ENCODE results near the gene NDC1.
"Not testable (repeated sequence)": the region's sequence is repeated elsewhere in the genome, so short reads cannot be mapped to it uniquely, and the experiment has no call there.

Gene NDC1

GRCh38 chr1:53763461-53763860, 74.6 kb downstream of the NDC1 start:
- Histone ChIP-seq H3K9ac (ENCODE audit: low read length) (no peak overlapping the region), H3K4me1 (ENCODE audit: insufficient read depth, low read length) (no peaks in the 10 kb centered on the region), H3K36me3 (ENCODE audit: insufficient read depth, low read length) (no peaks in the 10 kb centered on the region), H3K9me3 (ENCODE audit: low read length) (no peaks in the 10 kb centered on the region), H3K27ac (ENCODE audit: low read depth, low read length) (no peak overlapping the region), H3K4me3 (ENCODE audit: low read depth in 1 of 2, low read length in 2 of 2) (no peak overlapping the region), H3K27me3 (ENCODE audit: control insufficient read depth in 1 of 2, insufficient read depth in 2 of 2, low read length in 2 of 2) (no peaks in the 10 kb centered on the region)

DNA sequence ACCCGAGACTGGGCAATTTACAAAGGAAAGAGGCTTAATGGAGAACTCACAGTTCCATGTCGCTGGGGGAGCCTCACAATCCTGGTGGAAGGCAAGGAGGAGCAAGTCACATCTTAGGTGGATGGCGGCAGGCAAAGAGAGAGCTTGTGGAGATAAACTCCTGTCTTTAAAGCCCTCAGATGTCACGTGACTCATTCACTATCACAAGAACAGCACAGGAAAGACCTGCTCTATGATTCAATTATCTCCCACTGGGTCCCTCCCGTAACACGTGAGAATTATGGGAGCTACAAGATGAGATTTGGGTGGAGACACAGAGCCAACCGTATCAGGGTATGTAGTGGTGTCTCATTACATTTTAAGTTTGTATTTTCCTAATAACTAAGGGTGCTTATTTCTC, 77.6 kb downstream of the NDC1 start:
- not testable (repeated sequence) for H3K4me3 ChIP-seq (ENCODE audit: low read depth in 1 of 2, low read length in 2 of 2); H3K27ac ChIP-seq (ENCODE audit: low read depth, low read length); H3K9ac ChIP-seq (ENCODE audit: low read length); H3K27me3 ChIP-seq (ENCODE audit: control insufficient read depth in 1 of 2, insufficient read depth in 2 of 2, low read length in 2 of 2); H3K36me3 ChIP-seq (ENCODE audit: insufficient read depth, low read length); H3K9me3 ChIP-seq (ENCODE audit: low read length); H3K4me1 ChIP-seq (ENCODE audit: insufficient read depth, low read length)

DNA sequence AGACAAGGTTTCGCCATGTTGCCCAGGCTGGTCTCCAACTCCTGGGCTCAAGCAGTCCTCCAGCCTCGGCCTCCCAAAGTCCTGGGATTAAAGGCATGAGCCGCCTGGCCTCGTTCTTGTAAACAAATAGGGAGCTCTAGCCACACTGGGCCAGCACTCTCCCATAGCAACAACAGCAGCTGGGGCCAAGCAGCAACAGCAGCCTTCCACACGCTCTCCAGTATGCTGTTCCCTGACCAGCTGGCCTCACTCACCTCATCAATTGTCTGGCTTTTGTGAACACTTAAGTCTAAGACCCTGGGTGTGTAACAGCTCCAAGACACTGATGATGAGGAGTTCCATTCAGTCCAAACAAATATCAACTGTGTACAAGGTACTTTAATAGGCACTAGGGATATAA, 82.2 kb downstream of the NDC1 start:
- Histone ChIP-seq H3K4me1 (ENCODE audit: insufficient read depth, low read length) (no peaks in the 10 kb centered on the region), H3K9ac (ENCODE audit: low read length) (no peak overlapping the region), H3K36me3 (ENCODE audit: insufficient read depth, low read length) (no peaks in the 10 kb centered on the region), H3K4me3 (ENCODE audit: low read depth in 1 of 2, low read length in 2 of 2) (no peak overlapping the region), H3K9me3 (ENCODE audit: low read length) (no peaks in the 10 kb centered on the region), H3K27ac (ENCODE audit: low read depth, low read length) (no peak overlapping the region), H3K27me3 (ENCODE audit: control insufficient read depth in 1 of 2, insufficient read depth in 2 of 2, low read length in 2 of 2) (no peaks in the 10 kb centered on the region)

DNA sequence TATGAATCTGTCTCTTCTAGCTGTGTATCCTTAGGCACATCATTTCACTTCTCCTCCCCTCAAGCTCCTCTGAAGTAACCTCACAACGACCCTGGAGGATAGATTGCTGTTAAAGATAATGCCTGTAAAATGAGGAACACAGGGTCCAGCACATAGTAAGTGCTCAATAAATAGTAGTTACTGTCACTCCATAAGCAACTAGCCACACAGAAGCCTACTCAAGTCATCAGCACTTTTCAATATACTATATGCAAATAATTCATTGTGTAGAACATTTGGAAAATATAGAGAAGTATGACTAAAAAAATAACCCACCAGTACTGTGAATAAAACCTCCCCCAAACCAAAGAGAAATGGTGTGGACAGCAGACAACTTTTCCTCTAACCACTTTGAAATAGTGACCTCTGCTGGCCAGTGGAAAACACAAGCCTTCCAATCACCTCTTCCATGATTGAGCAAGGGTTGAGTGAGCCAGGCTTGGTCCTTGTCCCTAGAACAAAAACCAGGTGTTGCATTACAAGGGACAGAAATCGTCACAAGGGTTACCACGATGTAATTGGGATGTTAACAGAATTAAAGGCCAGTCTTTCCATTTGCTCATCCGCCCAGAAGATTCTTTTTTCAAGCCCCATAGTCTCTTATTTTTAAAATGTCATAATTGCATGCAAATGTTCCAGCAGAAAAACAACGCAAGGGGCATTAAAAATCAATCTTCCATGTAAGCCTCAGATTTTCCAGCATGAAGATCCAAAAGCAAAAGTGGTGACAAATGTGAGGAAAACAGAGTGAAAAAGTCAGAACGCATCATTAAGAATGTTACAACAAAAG, 83.4 kb downstream of the NDC1 start:
- no peaks in the 10 kb centered on the region for H3K9me3 ChIP-seq (ENCODE audit: low read length)
- H3K27me3 ChIP-seq (ENCODE audit: control insufficient read depth in 1 of 2, insufficient read depth in 2 of 2, low read length in 2 of 2): no peaks in the 10 kb centered on the region
- no peak overlapping the region for H3K9ac ChIP-seq (ENCODE audit: low read length)
- H3K4me1 ChIP-seq (ENCODE audit: insufficient read depth, low read length): no peaks in the 10 kb centered on the region
- no peak overlapping the region for H3K4me3 ChIP-seq (ENCODE audit: low read depth in 1 of 2, low read length in 2 of 2)
- H3K36me3 ChIP-seq (ENCODE audit: insufficient read depth, low read length): no peaks in the 10 kb centered on the region
- no peak overlapping the region for H3K27ac ChIP-seq (ENCODE audit: low read depth, low read length)

DNA sequence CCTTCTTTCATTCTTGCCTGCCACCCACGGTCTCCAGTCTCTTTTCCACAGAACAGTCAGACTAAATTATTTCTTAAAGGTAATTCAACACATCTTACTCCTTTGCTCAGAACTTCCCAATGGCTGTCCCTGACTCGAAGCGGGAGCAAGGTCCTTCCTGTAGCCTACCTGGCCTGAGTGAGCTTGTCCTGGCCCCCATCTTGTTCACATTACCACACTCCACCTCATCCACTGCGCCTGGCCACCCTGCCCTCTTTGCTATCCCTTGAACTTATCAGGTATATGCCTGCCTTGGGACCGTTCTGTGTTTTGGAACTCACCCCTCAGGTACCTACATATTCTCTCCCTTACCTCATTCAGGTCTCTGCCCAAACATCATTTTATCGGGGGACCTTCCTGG, 85.8 kb downstream of the NDC1 start:
- no peaks in the 10 kb centered on the region for H3K9me3 ChIP-seq (ENCODE audit: low read length)
- no peaks in the 10 kb centered on the region for H3K27me3 ChIP-seq (ENCODE audit: control insufficient read depth in 1 of 2, insufficient read depth in 2 of 2, low read length in 2 of 2)
- no peak overlapping the region for H3K27ac ChIP-seq (ENCODE audit: low read depth, low read length)
- no peak overlapping the region for H3K4me3 ChIP-seq (ENCODE audit: low read depth in 1 of 2, low read length in 2 of 2)
- H3K4me1 ChIP-seq (ENCODE audit: insufficient read depth, low read length): no peaks in the 10 kb centered on the region
- H3K36me3 ChIP-seq (ENCODE audit: insufficient read depth, low read length): no peaks in the 10 kb centered on the region
- H3K9ac ChIP-seq (ENCODE audit: low read length): no peak overlapping the region

DNA sequence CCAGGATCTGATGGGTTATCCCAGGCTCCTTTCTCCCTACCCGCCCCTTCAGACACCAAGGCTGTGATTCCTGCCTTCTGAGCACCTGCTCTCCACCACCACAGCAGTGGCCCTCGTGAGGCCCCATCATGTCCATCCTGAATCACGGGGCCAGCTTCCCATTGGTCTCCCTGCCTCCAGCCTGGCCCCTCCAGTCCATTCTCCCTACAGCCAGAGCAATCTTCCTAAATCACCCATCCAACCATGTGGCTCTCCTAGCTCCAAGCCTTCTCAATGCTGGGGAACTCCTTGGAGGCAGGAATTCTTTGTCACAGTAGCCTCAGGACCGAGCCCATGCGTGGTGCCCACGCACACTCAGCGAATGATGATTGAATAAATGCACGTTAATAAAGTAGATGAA, 90.3 kb downstream of the NDC1 start:
- Histone ChIP-seq H3K4me1 (ENCODE audit: insufficient read depth, low read length) (no peaks in the 10 kb centered on the region), H3K36me3 (ENCODE audit: insufficient read depth, low read length) (no peaks in the 10 kb centered on the region), H3K9me3 (ENCODE audit: low read length) (no peaks in the 10 kb centered on the region), H3K4me3 (ENCODE audit: low read depth in 1 of 2, low read length in 2 of 2) (no peak overlapping the region), H3K27me3 (ENCODE audit: control insufficient read depth in 1 of 2, insufficient read depth in 2 of 2, low read length in 2 of 2) (peaks cover 0 to 5% of the 10 kb centered on the region in 2 donors), H3K9ac (ENCODE audit: low read length) (no peak overlapping the region), H3K27ac (ENCODE audit: low read depth, low read length) (no peak overlapping the region)

- Histone ChIP-seq H3K4me1 (ENCODE audit: insufficient read depth, low read length) (peaks cover 8% of the 10 kb centered on the region), H3K9ac (ENCODE audit: low read length) (no peak overlapping the region), H3K9me3 (ENCODE audit: low read length) (no peaks in the 10 kb centered on the region), H3K36me3 (ENCODE audit: insufficient read depth, low read length) (no peaks in the 10 kb centered on the region), H3K27me3 (ENCODE audit: control insufficient read depth in 1 of 2, insufficient read depth in 2 of 2, low read length in 2 of 2) (peaks cover 18 to 59% of the 10 kb centered on the region in 2 donors), H3K4me3 (ENCODE audit: low read depth in 1 of 2, low read length in 2 of 2) (no peak overlapping the region), H3K27ac (ENCODE audit: low read depth, low read length) (no peak overlapping the region)
These were observed 97.4 kb downstream of the NDC1 start for GRCh38 chr1:53740621-53741105.

- Histone ChIP-seq H3K4me1 (ENCODE audit: insufficient read depth, low read length) (peaks cover 8% of the 10 kb centered on the region), H3K36me3 (ENCODE audit: insufficient read depth, low read length) (no peaks in the 10 kb centered on the region), H3K9me3 (ENCODE audit: low read length) (no peaks in the 10 kb centered on the region), H3K27me3 (ENCODE audit: control insufficient read depth in 1 of 2, insufficient read depth in 2 of 2, low read length in 2 of 2) (peaks cover 18 to 59% of the 10 kb centered on the region in 2 donors), H3K9ac (ENCODE audit: low read length) (no peak within 1 kb of the TSS), H3K27ac (ENCODE audit: low read depth, low read length) (no peak within 1 kb of the TSS), H3K4me3 (ENCODE audit: low read depth in 1 of 2, low read length in 2 of 2) (peak within 1 kb of the TSS; percentile 52 to 59)
These were observed 98.9 kb downstream of the NDC1 start, which contains the start of gene GLIS1 for GRCh38 chr1:53739109-53739681. Gene GLIS1 (minus strand): TSS chr1:53739164. CDS start chr1:53738064, 1,100 bp downstream.

DNA sequence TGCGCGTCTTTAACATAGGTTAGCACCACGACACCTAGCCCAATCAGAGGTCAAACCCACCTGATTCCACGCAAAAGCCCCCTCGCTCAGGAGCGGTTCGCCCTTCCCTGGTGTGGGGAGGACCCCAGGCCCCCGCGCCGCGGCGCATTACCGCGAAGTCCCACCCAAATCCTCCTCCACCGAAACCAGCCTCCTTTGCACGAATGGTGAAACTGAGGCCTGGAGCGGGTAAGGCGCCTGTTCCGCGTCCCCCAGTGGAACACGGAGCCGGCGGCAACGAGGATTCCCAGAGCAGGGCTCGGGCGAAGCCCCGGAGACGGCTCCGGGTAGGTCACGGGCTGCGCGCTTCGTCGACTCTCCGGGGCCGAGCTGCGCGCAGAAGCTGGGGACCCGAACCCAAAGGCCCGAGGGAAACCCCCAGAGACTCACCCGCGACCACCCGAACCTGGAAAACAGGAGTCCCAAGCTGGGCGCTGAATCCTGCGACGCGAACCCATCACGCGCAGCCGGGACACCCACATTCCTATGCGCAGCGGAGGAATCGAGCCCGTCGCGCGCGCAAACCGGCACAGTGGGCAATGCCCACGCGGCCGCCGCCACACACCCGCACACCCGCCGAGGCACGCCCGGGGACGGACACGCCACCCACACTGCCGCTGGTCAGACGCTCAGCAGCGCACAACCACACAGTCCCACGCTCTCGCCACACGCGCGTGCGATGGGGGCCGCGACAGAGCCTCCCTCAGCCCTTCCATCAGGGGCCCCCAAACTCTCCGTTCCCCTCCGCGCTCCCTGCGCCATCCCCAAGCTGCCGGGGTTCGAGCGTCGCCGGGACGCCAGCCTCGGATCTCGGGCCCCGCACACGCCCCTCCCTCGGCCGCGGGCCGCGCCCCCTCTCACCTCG, 99.6 kb downstream of the NDC1 start:
- H3K27me3 ChIP-seq (ENCODE audit: control insufficient read depth in 1 of 2, insufficient read depth in 2 of 2, low read length in 2 of 2): peaks cover 18 to 59% of the 10 kb centered on the region in 2 donors
- no peak overlapping the region for H3K9ac ChIP-seq (ENCODE audit: low read length)

GRCh38 chr1:53737648-53738204, 100.4 kb downstream of the NDC1 start:
- Histone ChIP-seq H3K36me3 (ENCODE audit: insufficient read depth, low read length) (no peaks in the 10 kb centered on the region), H3K4me1 (ENCODE audit: insufficient read depth, low read length) (peaks cover 8% of the 10 kb centered on the region), H3K9ac (ENCODE audit: low read length) (no peak overlapping the region), H3K27me3 (ENCODE audit: control insufficient read depth in 1 of 2, insufficient read depth in 2 of 2, low read length in 2 of 2) (peaks cover 18 to 53% of the 10 kb centered on the region in 2 donors), H3K4me3 (ENCODE audit: low read depth in 1 of 2, low read length in 2 of 2) (peak overlapping the region in 1 of 2 donors; percentile 47), H3K9me3 (ENCODE audit: low read length) (no peaks in the 10 kb centered on the region), H3K27ac (ENCODE audit: low read depth, low read length) (no peak overlapping the region)

More for the DNA sequence above, 99.6 kb downstream of the NDC1 start:
- peak overlapping the region; percentile 47 to 59 for H3K4me3 ChIP-seq (ENCODE audit: low read depth in 1 of 2, low read length in 2 of 2)
- H3K27ac ChIP-seq (ENCODE audit: low read depth, low read length): no peak overlapping the region
- peaks cover 8% of the 10 kb centered on the region for H3K4me1 ChIP-seq (ENCODE audit: insufficient read depth, low read length)
- H3K36me3 ChIP-seq (ENCODE audit: insufficient read depth, low read length): no peaks in the 10 kb centered on the region
- no peaks in the 10 kb centered on the region for H3K9me3 ChIP-seq (ENCODE audit: low read length)

DNA sequence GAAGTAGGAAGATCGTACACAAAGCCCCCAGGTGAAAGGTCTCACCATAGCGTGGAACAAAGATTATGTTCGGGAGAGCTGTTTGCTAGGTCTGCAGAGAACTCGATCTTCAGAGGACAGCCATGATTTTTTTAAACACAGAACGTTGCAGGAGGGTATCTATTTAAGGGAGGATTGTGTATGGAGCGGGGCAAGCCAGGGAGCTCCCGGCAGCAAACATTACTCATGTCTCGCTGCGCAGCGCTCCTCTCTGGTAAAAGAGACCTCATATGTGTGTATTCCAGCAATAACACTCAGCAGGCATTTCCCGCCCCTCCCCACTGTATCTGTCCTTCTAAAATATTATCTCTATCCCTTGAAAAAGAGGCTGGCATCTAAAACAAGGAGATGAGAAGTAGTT, 101.8 kb downstream of the NDC1 start:
- Histone ChIP-seq H3K4me1 (ENCODE audit: insufficient read depth, low read length) (peaks cover 8% of the 10 kb centered on the region), H3K36me3 (ENCODE audit: insufficient read depth, low read length) (no peaks in the 10 kb centered on the region), H3K4me3 (ENCODE audit: low read depth in 1 of 2, low read length in 2 of 2) (no peak overlapping the region), H3K27ac (ENCODE audit: low read depth, low read length) (no peak overlapping the region), H3K9ac (ENCODE audit: low read length) (no peak overlapping the region), H3K27me3 (ENCODE audit: control insufficient read depth in 1 of 2, insufficient read depth in 2 of 2, low read length in 2 of 2) (peaks cover 10 to 41% of the 10 kb centered on the region in 2 donors), H3K9me3 (ENCODE audit: low read length) (no peaks in the 10 kb centered on the region)

Data from muscle layer of colon (tissue), 2 donors.